Transverse colon (tissue), 3 donors: ENCODE results near the gene KLHL42.

Source experiments
- CTCF ChIP-seq, 5 experiments: fragments of 200-600 bp in 3 of 5; fragments of 450-650 bp in 2 of 5; sonication (generic) in 3 of 5; IDR thresholded peaks; 1 replicate in 2 of 5; 2 replicates in 3 of 5; pipeline ENCODE4 v1.5.1; 2016 to 2017; ENCODE audit warnings: antibody characterized with exemption in 5 of 5, inconsistent platforms in 3 of 5, mild to moderate bottlenecking in 2 of 5, moderate library complexity in 1 of 5
- EP300 ChIP-seq: sonication (generic); formaldehyde crosslinking; IDR thresholded peaks from one replicate; pipeline ENCODE4 v1.6.1; 2017; ENCODE audit warnings: antibody characterized with exemption, low read depth
- POLR2A ChIP-seq: fragments of 450-650 bp; IDR thresholded peaks from one replicate; pipeline ENCODE4 v1.6.1; 2016; ENCODE audit warnings: antibody characterized with exemption, mild to moderate bottlenecking, moderate library complexity

DNA sequence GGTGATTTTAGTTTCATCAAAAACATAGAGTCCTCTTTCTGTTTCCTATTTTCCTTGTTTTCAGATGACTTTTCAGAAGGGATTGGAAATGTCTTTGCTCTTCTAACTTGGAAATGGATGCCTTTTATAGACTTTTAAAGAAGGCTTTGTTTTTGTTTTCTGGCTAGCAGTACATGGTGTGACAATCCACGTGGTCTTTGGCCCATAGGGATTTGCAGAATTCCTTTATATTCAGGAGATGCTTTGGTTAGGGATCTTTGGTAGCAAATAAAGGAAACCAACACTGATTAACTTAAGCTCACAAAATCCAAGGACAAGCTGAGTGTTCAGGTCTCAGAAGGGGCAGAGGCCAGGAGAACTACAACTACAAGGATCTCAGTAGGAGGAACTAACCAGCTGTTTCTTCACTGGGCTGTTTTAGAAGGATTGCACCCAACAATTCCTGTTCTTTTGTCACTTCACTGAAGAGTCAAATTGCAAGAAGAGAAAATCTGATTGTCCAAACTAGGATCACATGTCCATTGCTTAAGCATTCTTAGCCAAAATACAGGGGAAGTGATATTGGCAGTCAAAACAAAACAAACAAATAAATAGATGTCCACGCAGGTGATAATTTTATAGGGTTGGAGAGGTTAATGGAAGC is 58.6 kb downstream of the KLHL42 start:
- TF ChIP-seq POLR2A = no peak
- TF ChIP-seq CTCF (IDR thresholded peaks at IDR 0.05) = no peak
- TF ChIP-seq EP300 = no peak
